GM18870 (cell line): ENCODE data around the gene ZNF442.
"Not testable (repeated sequence)": the region's sequence is repeated elsewhere in the genome, so short reads cannot be mapped to it uniquely, and the experiment has no call there.

Source experiments
- ATAC-seq: cut with Tn5 transposase; IDR thresholded peaks from one replicate; pipeline ENCODE4 v1.9.1; 2021; ENCODE audit warnings: moderate library complexity; ENCODE audit not compliant: unreplicated experiment

The ZNF442 gene

DNA sequence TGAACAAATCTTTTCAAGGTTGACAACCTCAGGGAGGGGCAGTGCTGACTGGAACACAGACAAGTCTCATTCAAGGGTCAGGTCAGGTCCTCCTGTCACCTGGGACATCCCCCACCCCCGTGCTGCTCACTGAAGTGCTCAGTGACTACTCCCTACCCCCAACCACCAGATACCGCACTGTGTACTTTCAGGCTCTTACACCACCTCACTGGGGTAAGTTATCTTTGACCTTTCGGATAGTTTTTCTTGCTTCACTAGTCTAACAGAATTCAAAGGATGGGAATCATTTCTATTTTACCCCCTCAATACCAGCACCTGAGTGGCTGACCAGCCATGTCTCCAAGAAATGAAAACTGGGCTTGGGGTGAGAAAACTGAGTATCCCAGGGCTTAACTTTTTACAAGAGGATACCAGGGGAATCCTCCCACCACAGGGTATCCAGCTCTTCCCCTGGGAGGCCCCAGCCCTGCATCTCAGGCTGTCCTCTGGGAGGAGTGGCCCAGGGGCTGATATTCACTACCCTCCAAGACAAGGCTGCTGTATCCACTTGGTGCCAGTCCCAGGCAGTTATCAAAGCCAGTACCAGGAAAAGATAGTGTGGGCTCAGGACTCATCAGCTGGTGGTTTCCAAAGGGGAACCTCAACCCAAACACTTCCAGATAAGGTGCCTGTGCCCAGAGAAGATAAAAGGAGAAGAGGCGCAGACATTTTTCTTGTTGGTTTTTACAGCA is 34.1 kb downstream of the ZNF442 start:
- no peak for ATAC-seq

- ATAC-seq, result no peak
Measured at GRCh38 chr19:12330340-12330739, 35.1 kb downstream of the ZNF442 start.

GRCh38 chr19:12325690-12326089 is 39.8 kb downstream of the ZNF442 start:
- no peak for ATAC-seq

DNA sequence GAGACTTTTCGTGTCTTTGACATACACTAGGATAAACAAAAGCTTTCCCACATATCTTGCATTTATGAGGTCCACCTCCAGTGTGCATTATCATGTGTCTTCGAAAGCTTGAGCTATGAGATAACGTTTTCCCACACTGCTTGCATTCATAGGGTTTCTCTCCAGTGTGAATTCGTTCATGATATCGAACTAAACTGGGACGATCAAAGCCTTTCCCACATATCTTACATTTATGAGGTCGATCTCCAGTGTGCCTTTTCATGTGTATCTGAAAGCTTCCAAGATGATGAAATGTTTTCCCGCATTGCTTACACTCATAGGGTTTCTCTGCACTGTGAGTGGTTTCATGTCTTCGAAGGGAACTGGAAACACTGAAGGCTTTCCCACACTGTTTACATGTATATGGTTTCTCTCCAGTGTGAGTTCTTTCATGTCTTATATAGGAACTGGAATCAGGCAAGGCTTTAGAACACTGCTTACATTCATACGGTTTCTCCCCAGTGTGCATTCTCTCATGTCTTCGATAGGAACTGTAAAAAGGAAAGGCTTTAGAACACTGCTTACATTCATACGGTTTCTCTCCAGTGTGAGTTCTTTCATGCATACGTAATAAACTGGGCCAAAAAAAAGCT is 46.6 kb downstream of the ZNF442 start:
- ATAC-seq, result no peak

DNA sequence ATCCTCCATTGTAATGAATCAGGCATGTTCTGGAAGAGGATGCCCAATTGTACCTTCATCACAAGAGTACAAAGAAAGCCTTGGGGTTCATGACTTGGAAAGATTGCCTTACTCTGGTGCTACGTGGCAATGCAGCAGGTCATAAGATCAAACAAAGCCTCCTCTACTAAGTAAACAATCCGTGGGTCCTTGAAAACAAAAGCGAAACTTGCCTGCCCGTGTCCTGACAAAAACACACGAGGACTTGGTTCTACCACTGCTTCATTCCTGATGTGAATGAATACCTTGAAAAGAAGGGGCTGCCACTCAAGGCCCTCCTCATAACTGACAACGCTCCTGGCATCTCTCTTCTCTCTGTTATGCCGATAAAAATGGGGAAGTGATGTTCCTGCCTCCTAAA is 50.9 kb downstream of the ZNF442 start:
- ATAC-seq, result no peak

DNA sequence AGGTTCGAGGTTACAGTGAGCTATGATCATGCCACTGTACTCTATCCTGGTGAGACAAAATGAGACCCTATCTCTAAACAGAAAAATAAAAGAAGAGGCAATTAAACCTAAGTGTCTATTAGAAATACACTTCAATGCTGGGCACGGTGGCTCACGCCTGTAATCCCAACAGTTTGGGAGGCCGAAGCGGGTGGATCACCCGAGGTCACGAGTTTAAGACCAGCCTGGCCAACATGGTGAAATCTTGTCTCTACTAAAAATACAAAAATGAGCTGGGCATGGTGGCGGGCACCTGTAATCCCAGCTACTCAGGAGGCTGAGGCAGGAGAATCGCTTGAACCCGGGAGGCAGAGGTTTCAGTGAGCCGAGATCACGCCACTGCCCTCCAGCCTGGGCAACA is 56.6 kb downstream of the ZNF442 start:
- ATAC-seq, result not testable (repeated sequence)
